GM12878 (cell line): ENCODE data around the gene C1QTNF5. TPM values are rescaled to one million over a fixed set of nuclear protein-coding genes. Genes with fewer than 3 reads are reported as not detected.

Experiments used
- ATAC-seq: fragments of 200-7000 bp; cut with Tn5 transposase; 3 replicates; pipeline ENCODE4 v1.9.1; 2020; ENCODE audit warnings: mild to moderate bottlenecking, moderate library complexity
- BruUV-seq: library from RNA; stranded (reverse); fragments of 400-500 nt; replicated peaks from 2 replicates; lab custom pipeline; 2021; lab: Mats Ljungman, UMichigan
- CTCF ChIA-PET: fragments of 300-600 bp; sonication (Branson Sonifier 250); formaldehyde crosslinking; extraction: SDS; loops from one replicate; lab custom pipeline; 2021; ENCODE audit warnings: inconsistent platforms; lab: Yijun Ruan, JAX
- POLR2A ChIA-PET: fragments of 350-600 bp; formaldehyde crosslinking; extraction: SDS; loops from one replicate; lab custom pipeline; 2021; ENCODE audit warnings: inconsistent platforms; lab: Charles Lee
- RAD21 ChIA-PET: fragments of 300-600 bp; sonication (Branson Sonifier 250); formaldehyde crosslinking; loops from one replicate; lab custom pipeline; 2023; ENCODE audit warnings: antibody characterized with exemption; ENCODE audit not compliant: unreplicated experiment; lab: Charles Lee
- SMC1A ChIA-PET: fragments of 300-600 bp; sonication (Branson Sonifier 250); formaldehyde crosslinking; loops from one replicate; lab custom pipeline; 2023; ENCODE audit not compliant: unreplicated experiment, uncharacterized antibody; lab: Charles Lee
- DNase-seq: peaks from one replicate; pipeline ENCODE4 v3.0.0-alpha.2; 2011; ENCODE audit warnings: low read depth, low spot score
- FAIRE-seq: peaks from 3 replicates; lab custom pipeline; 2011; peaks lifted over from hg19 to GRCh38; lab: Jason Lieb, UNC
- H2AFZ ChIP-seq: 2 replicates; pipeline ENCODE4 v1.6.0; 2011; ENCODE audit warnings: low read depth, low read length, control low read depth; ENCODE audit not compliant: control insufficient read depth
- H3K27ac ChIP-seq: 2 replicates; pipeline ENCODE4 v1.5.1; 2011; ENCODE audit warnings: control low read depth; ENCODE audit not compliant: control insufficient read depth, insufficient read depth
- H3K27me3 ChIP-seq, 2 experiments: replicated peaks in 1 of 2; 2 replicates each; pipeline versions ENCODE4 v1.6.0 to v1.6.1; 2011; ENCODE audit warnings: low read length in 1 of 2; ENCODE audit not compliant: control insufficient read depth in 2 of 2, insufficient read depth in 2 of 2
- H3K36me3 ChIP-seq, 2 experiments: 2 replicates each; pipeline ENCODE4 v1.5.1; 2011; ENCODE audit warnings: low read length in 1 of 2; ENCODE audit not compliant: control insufficient read depth in 2 of 2, insufficient read depth in 2 of 2
- H3K4me1 ChIP-seq: 2 replicates; pipeline ENCODE4 v1.6.1; 2011; ENCODE audit warnings: mild to moderate bottlenecking, low read length, moderate library complexity, mixed read lengths; ENCODE audit not compliant: control insufficient read depth, insufficient read depth
- H3K4me2 ChIP-seq: 2 replicates; pipeline ENCODE4 v1.6.0; 2011; ENCODE audit warnings: control low read depth; ENCODE audit not compliant: control insufficient read depth, insufficient read depth
- H3K4me3 ChIP-seq: fragments of 200-600 bp; sonication (generic); 2 replicates; pipeline ENCODE4 v1.5.1; 2016
- H3K79me2 ChIP-seq: 2 replicates; pipeline ENCODE4 v1.6.0; 2011; ENCODE audit warnings: low read length; ENCODE audit not compliant: control insufficient read depth, insufficient read depth
- H3K9ac ChIP-seq: 2 replicates; pipeline ENCODE4 v1.8.0; 2011; ENCODE audit warnings: low read length, control low read depth, mixed read lengths; ENCODE audit not compliant: control insufficient read depth, insufficient read depth
- H3K9me3 ChIP-seq: replicated peaks from 3 replicates; pipeline ENCODE4 v1.5.1; 2011; ENCODE audit warnings: mild to moderate bottlenecking, low read length; ENCODE audit not compliant: control insufficient read depth, insufficient read depth
- H4K20me1 ChIP-seq: 2 replicates; pipeline ENCODE4 v1.6.0; 2011; ENCODE audit not compliant: control insufficient read depth, insufficient read depth
- EP300 ChIP-seq, 2 experiments: fragments of 150-350 bp in 1 of 2; IDR thresholded peaks; 2 replicates each; pipeline ENCODE4 v1.6.1; 2011 to 2012; ENCODE audit warnings: low read depth in 2 of 2, low read length in 2 of 2, borderline replicate concordance in 1 of 2, improper control_type of control experiment in 1 of 2, inconsistent platforms in 1 of 2; ENCODE audit not compliant: control insufficient read depth in 1 of 2
- GATAD2B ChIP-seq: fragments of 450-650 bp; conservative IDR thresholded peaks from 2 replicates; pipeline ENCODE4 v1.6.1; 2017; ENCODE audit warnings: low read depth, mild to moderate bottlenecking, moderate library complexity
- ZBTB33 ChIP-seq: fragments of 450-650 bp; IDR thresholded peaks from 2 replicates; pipeline ENCODE4 v1.6.1; 2017; ENCODE audit warnings: mild to moderate bottlenecking
- WGBS: methylation state at CpG from one replicate; pipeline ENCODE4 v1.1.6; 2016; ENCODE audit warnings: low lambda C conversion rate; ENCODE audit not compliant: insufficient replicate concordance, insufficient coverage; ENCODE audit errors: missing lambda C conversion rate; 5-methylcytosine and 5-hydroxymethylcytosine counted together
- in situ Hi-C: fragments of 300-500 bp; cut with MboI; formaldehyde crosslinking; loops from 9 replicates; pipeline ENCODE4 v1.14.3; 2018; ENCODE audit warnings: mixed read lengths
- intact Hi-C: fragments of 100-400 bp; cut with micrococcal nuclease; formaldehyde crosslinking; loops from one replicate; pipeline ENCODE4 v1.14.2; 2022; ENCODE audit not compliant: unreplicated experiment
- polyA plus RNA-seq, 11 experiments: library from polyadenylated mRNA; depleted of rRNA in 4 of 11; unstranded in 6 of 11; stranded (reverse) in 5 of 11; fragments of >200 nt; fragmentation: Nextera tagmentation in 4 of 11; fragmentation: Illumina TruSeq in 1 of 11; extraction: Ambion mirVana in 4 of 11; extraction: Trizol in 1 of 11; gene quantifications; 1 replicate in 1 of 11; 2 replicates in 10 of 11; pipeline versions ENCODE4 v1.2.1 to v1.2.3, GENCODE V29; 2011 to 2016; ENCODE audit warnings: inconsistent platforms in 2 of 11, missing spikeins in 2 of 11, low read depth in 1 of 11
- total RNA-seq, 4 experiments: library from RNA; depleted of rRNA in 3 of 4; stranded (reverse); fragments of >200 nt in 3 of 4; fragmentation: Illumina TruSeq in 1 of 4; extraction: Trizol in 1 of 4; gene quantifications; 2 replicates each; pipeline versions ENCODE4 v1.2.1 to v1.2.3, GENCODE V29; 2013 to 2021
- TF ChIP-seq, protein P1 (sequence below): IDR thresholded peaks from 2 replicates; pipeline ENCODE4 v1.6.1; 2011; ENCODE audit warnings: low read depth, low read length, improper control_type of control experiment, borderline replicate concordance

C1QTNF5 gene
- total and polyA plus RNA-seq, 10 of the 15 experiments (the other 5 are each of a cell fraction or from before 2014, with no cell fraction given) = not detected

DNA sequence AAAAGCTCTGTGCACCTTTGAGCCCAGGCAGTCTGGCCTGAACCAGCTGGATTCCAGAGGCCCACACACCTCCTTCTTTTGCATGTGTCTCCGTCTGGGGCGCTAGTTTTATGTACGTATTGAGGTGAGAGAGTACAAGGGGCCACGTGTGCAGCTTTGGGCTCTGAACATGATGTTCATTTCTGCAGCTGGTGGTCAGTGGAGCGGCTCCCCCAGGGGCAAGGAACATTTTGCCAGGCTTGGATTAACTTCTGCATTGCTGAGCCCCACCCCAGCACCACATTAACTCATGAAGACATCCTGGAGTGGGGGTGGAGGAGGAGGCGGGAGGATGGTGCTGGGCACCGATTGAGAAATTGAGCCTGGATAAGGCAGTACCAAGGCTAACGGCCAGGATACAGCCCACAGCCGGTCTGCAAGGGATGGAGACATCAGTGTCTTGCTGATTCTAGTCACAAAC is 27.0 kb upstream of the C1QTNF5 start:
- CTCF ChIA-PET = interaction anchor here (1.1 to 17.9 kb wide), 4 partner anchors 11 to 107 kb away, joined by 3 to 183 read pairs (median 3); no protein-coding TSS in a partner anchor
- H3K9ac ChIP-seq = no peak overlapping the region
- no peak for FAIRE-seq
- intact Hi-C loops = no loop called here
- H4K20me1 ChIP-seq = no peaks in the 10 kb centered on the region
- no peak overlapping the region for H3K4me2 ChIP-seq
- TF ChIP-seq, protein P1, sequence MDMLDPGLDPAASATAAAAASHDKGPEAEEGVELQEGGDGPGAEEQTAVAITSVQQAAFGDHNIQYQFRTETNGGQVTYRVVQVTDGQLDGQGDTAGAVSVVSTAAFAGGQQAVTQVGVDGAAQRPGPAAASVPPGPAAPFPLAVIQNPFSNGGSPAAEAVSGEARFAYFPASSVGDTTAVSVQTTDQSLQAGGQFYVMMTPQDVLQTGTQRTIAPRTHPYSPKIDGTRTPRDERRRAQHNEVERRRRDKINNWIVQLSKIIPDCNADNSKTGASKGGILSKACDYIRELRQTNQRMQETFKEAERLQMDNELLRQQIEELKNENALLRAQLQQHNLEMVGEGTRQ = no peak
- TF ChIP-seq EP300 (IDR thresholded peaks at IDR 0.05; ENCODE audit: borderline replicate concordance in 1 of 2, control insufficient read depth in 1 of 2, low read depth in 2 of 2, low read length in 2 of 2) (no peak), ZBTB33 (no peak), GATAD2B (no peak)
- TF ChIP-seq, all 136 proteins: peak for 0
- in situ Hi-C loops = no loop called here
- no peaks in the 10 kb centered on the region for H3K79me2 ChIP-seq
- DNase-seq (no peak), ATAC-seq (no peak)
- ChIA-PET SMC1A (interaction anchor here (1.5 kb wide), 2 partner anchors 9 to 12 kb away, joined by 3 to 5 read pairs; no protein-coding TSS in a partner anchor), RAD21 (interaction anchor here (1.3 to 2.0 kb wide), 2 partner anchors 9 to 12 kb away, joined by 6 to 10 read pairs; no protein-coding TSS in a partner anchor), POLR2A (interaction anchor here (1.5 kb wide), 1 partner anchor 9 kb away, joined by 5 read pairs; no protein-coding TSS in a partner anchor)
- H3K27ac ChIP-seq = no peak overlapping the region
- H3K36me3 ChIP-seq = no peaks in the 10 kb centered on the region
- H3K9me3 ChIP-seq = no peaks in the 10 kb centered on the region
- H3K4me1 ChIP-seq = no peaks in the 10 kb centered on the region
- H3K4me3 ChIP-seq = no peak overlapping the region
- peaks cover 4 to 9% of the 10 kb centered on the region in 2 experiments; a peak in 3 of 4 replicates for H3K27me3 ChIP-seq
- no peak overlapping the region for H2AFZ ChIP-seq
- WGBS = 32% methylated on average over 9 of the region's 9 CpGs
- no TSS peak for BruUV-seq
